Measurements from ENCODE around the gene MGMT. TPM values are rescaled to one million over a fixed set of nuclear protein-coding genes. Genes with fewer than 3 reads are reported as not detected.

Gene MGMT
- polyA plus RNA-seq, 1 of the 3 experiments (the other 2 are of a cell fraction): 10.8 TPM

DNA sequence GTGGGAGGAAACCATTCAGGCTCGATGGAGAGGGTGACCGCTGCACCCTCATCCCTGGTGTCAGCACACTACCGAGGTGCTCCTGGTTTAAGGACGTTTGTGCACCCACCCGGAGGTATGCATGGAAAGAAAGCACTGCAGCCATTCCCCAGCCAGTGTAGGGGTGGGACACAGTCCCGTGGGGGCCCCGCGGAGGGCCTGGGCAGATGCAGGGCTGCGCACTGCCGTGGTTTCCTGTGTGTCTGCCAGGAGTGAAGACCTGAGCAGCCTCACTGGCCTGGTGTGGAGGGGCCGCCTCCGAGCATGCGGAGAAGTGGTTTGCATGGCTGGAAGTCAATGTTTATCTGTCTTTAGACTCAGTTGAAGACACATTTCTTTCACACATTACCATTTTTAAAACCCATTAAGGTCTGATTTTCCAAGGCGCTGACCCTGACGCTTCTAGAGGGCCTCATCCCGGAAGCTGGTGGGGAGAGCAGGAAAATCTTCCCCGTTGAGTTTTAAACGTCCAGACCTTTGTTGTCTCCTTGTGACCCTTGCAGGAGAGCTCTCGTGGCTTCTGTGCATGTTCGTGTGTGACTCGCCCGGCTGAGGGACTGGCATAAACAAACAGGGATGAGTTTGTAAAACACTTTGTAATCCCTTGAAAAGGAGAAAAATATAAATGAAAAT is 188.1 kb downstream of the MGMT start:
- CTCF ChIA-PET: no interaction called here
- TF ChIP-seq REST (IDR thresholded peaks at IDR 0.05; ENCODE audit: low read depth, low read length) (no peak), RFX5 (IDR thresholded peaks at IDR 0.05; ENCODE audit: low read length) (no peak), MEF2A (IDR thresholded peaks at IDR 0.05; ENCODE audit: borderline replicate concordance, low read depth) (no peak), RAD21 (IDR thresholded peaks at IDR 0.05; ENCODE audit: low read length) (no peak)
- TF ChIP-seq, protein P1, sequence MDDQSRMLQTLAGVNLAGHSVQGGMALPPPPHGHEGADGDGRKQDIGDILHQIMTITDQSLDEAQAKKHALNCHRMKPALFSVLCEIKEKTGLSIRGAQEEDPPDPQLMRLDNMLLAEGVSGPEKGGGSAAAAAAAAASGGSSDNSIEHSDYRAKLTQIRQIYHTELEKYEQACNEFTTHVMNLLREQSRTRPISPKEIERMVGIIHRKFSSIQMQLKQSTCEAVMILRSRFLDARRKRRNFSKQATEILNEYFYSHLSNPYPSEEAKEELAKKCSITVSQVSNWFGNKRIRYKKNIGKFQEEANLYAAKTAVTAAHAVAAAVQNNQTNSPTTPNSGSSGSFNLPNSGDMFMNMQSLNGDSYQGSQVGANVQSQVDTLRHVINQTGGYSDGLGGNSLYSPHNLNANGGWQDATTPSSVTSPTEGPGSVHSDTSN (IDR thresholded peaks at IDR 0.05): no peak
- WGBS (ENCODE audit: low lambda C conversion rate): 62% methylated on average over 22 of the region's 22 CpGs
- no peaks in the 10 kb centered on the region for H3K27me3 ChIP-seq (ENCODE audit: insufficient read depth)
- no peak for DNase-seq
- H3K9me3 ChIP-seq: no peaks in the 10 kb centered on the region
- H3K4me3 ChIP-seq (ENCODE audit: low read depth in 2 of 2, low read length in 1 of 2): no peak overlapping the region
- H3K4me2 ChIP-seq: no peak overlapping the region
- H3K4me1 ChIP-seq (ENCODE audit: control insufficient read depth in 1 of 2, insufficient read depth in 2 of 2, low read depth in 1 of 2, low read length in 1 of 2): peaks cover 0 to 6% of the 10 kb centered on the region in 2 experiments; a peak in 1 of 4 replicates
- H3F3A ChIP-seq (replicated peaks; ENCODE audit: insufficient read depth): no peaks in the 10 kb centered on the region
- H3K9me2 ChIP-seq: no peaks in the 10 kb centered on the region
- no peaks in the 10 kb centered on the region for H3K79me2 ChIP-seq (ENCODE audit: insufficient read depth)
- no peaks in the 10 kb centered on the region for H3K36me3 ChIP-seq (replicated peaks in 1 of 2; ENCODE audit: control insufficient read depth in 1 of 2, insufficient read depth in 2 of 2, low read length in 1 of 2)
- H3K9ac ChIP-seq: no peak overlapping the region
- H3K27ac ChIP-seq (ENCODE audit: low read depth in 2 of 2, low read length in 1 of 2): no peak overlapping the region
- H4K20me1 ChIP-seq (ENCODE audit: insufficient read depth): no peaks in the 10 kb centered on the region
- POLR2A ChIA-PET: no interaction called here
- H2AFZ ChIP-seq (ENCODE audit: low read depth): no peak overlapping the region

GRCh38 chr10:129655679-129656031 is 188.6 kb downstream of the MGMT start:
- Histone ChIP-seq H3K27ac (ENCODE audit: low read depth in 2 of 2, low read length in 1 of 2) (no peak overlapping the region), H4K20me1 (ENCODE audit: insufficient read depth) (no peaks in the 10 kb centered on the region), H3K79me2 (ENCODE audit: insufficient read depth) (no peaks in the 10 kb centered on the region), H3K9ac (no peak overlapping the region), H3K4me2 (no peak overlapping the region), H3K4me3 (ENCODE audit: low read depth in 2 of 2, low read length in 1 of 2) (no peak overlapping the region), H3K9me2 (no peaks in the 10 kb centered on the region), H3K4me1 (ENCODE audit: control insufficient read depth in 1 of 2, insufficient read depth in 2 of 2, low read depth in 1 of 2, low read length in 1 of 2) (peaks cover 0 to 6% of the 10 kb centered on the region in 2 experiments; a peak in 2 of 4 replicates), H3K36me3 (replicated peaks in 1 of 2; ENCODE audit: control insufficient read depth in 1 of 2, insufficient read depth in 2 of 2, low read length in 1 of 2) (no peaks in the 10 kb centered on the region), H3F3A (replicated peaks; ENCODE audit: insufficient read depth) (no peaks in the 10 kb centered on the region), H3K27me3 (ENCODE audit: insufficient read depth) (no peaks in the 10 kb centered on the region), H3K9me3 (no peaks in the 10 kb centered on the region), H2AFZ (ENCODE audit: low read depth) (no peak overlapping the region)
- no peak for DNase-seq
- TF ChIP-seq ZBTB33 (IDR thresholded peaks at IDR 0.05; ENCODE audit: borderline replicate concordance, low read depth): no peak
- no peak for TF ChIP-seq CHD2 (IDR thresholded peaks at IDR 0.05; ENCODE audit: low read length, partially characterized antibody)
- no peak for TF ChIP-seq NFIC (IDR thresholded peaks at IDR 0.05; ENCODE audit: borderline replicate concordance)
- no peak for TF ChIP-seq SMC3 (IDR thresholded peaks at IDR 0.05; ENCODE audit: low read depth, low read length)
- no peak for TF ChIP-seq GATA2 (CRISPR knock-in tag; IDR thresholded peaks at IDR 0.05)
- TF ChIP-seq YY1 (IDR thresholded peaks at IDR 0.05; ENCODE audit: low read depth): no peak
- TF ChIP-seq TCF12 (IDR thresholded peaks at IDR 0.05): no peak
- no peak for TF ChIP-seq JUND (IDR thresholded peaks at IDR 0.05)
- TF ChIP-seq TEAD4 (IDR thresholded peaks at IDR 0.05; ENCODE audit: borderline replicate concordance, insufficient read depth): no peak
- TF ChIP-seq, protein P2, sequence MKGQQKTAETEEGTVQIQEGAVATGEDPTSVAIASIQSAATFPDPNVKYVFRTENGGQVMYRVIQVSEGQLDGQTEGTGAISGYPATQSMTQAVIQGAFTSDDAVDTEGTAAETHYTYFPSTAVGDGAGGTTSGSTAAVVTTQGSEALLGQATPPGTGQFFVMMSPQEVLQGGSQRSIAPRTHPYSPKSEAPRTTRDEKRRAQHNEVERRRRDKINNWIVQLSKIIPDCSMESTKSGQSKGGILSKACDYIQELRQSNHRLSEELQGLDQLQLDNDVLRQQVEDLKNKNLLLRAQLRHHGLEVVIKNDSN (IDR thresholded peaks at IDR 0.05; ENCODE audit: borderline replicate concordance, low read depth): no peak
- no peak for TF ChIP-seq FOSL2 (IDR thresholded peaks at IDR 0.05; ENCODE audit: borderline replicate concordance, low read depth)
- no peak for TF ChIP-seq EP300 (IDR thresholded peaks at IDR 0.05; ENCODE audit: borderline replicate concordance in 1 of 2, low read depth in 1 of 2, low read length in 1 of 2)
- TF ChIP-seq MXI1 (IDR thresholded peaks at IDR 0.05; ENCODE audit: low read depth, low read length): no peak
- no peak for TF ChIP-seq EZH2phosphoT487 (IDR thresholded peaks at IDR 0.05; ENCODE audit: borderline replicate concordance, low read depth)
- ChIA-PET CTCF (no interaction called here), POLR2A (no interaction called here)
- WGBS (ENCODE audit: low lambda C conversion rate): 71% methylated on average over 8 of the region's 8 CpGs

All from SK-N-SH (cell line).